HepG2 (cell line): ENCODE measurements around the gene PIK3R3. TPM values are rescaled to one million over a fixed set of nuclear protein-coding genes. Genes with fewer than 3 reads are reported as not detected.

Experiments used
- ATAC-seq: fragments of 200-7000 bp; cut with Tn5 transposase; 3 replicates; pipeline ENCODE4 v1.9.1; 2020; ENCODE audit warnings: mild to moderate bottlenecking, moderate library complexity
- BruUV-seq: library from RNA; stranded (reverse); fragments of 400-500 nt; replicated peaks from 2 replicates; lab custom pipeline; 2021; lab: Mats Ljungman, UMichigan
- CTCF ChIA-PET: fragments of 300-600 bp; formaldehyde crosslinking; extraction: SDS; loops from one replicate; lab custom pipeline; 2021; ENCODE audit warnings: low total read pairs, inconsistent platforms, low intra/inter-chr PET ratio; lab: Yijun Ruan, JAX
- POLR2A ChIA-PET: fragments of 350-600 bp; sonication (Branson Sonifier 250); formaldehyde crosslinking; loops from one replicate; lab custom pipeline; 2020; ENCODE audit warnings: antibody characterized with exemption, inconsistent platforms; lab: Yijun Ruan, JAX
- DNase-seq: peaks from one replicate; pipeline ENCODE4 v3.0.0-alpha.2; 2015; ENCODE audit warnings: low spot score
- FAIRE-seq: peaks from 3 replicates; lab custom pipeline; 2011; peaks lifted over from hg19 to GRCh38; lab: Jason Lieb, UNC
- H2AFZ ChIP-seq: one replicate; pipeline ENCODE4 v1.6.1; 2011; ENCODE audit warnings: low read length, inconsistent platforms
- H3K27ac ChIP-seq: fragments of 300-600 bp; 3 replicates; pipeline ENCODE4 v1.8.0; 2011; ENCODE audit warnings: mixed run types, mild to moderate bottlenecking, mixed read lengths, low read length, inconsistent platforms; ENCODE audit not compliant: insufficient read depth; ENCODE audit errors: extremely low read length
- H3K27me3 ChIP-seq, 2 experiments: fragments of 200-600 bp in 1 of 2; 2 replicates in 1 of 2; 3 replicates in 1 of 2; pipeline versions ENCODE4 v1.6.0 to v1.8.0; 2011; ENCODE audit warnings: low read length in 2 of 2, mild to moderate bottlenecking in 2 of 2, moderate library complexity in 2 of 2, inconsistent platforms in 1 of 2; ENCODE audit not compliant: insufficient read depth in 2 of 2, control insufficient read depth in 1 of 2
- H3K36me3 ChIP-seq, 2 experiments: fragments of 200-600 bp in 1 of 2; replicated peaks in 1 of 2; 2 replicates in 1 of 2; 3 replicates in 1 of 2; pipeline versions ENCODE4 v1.5.1 to v1.8.0; 2011; ENCODE audit warnings: low read length in 2 of 2, inconsistent platforms in 1 of 2; ENCODE audit not compliant: insufficient read depth in 2 of 2, control insufficient read depth in 1 of 2
- H3K4me1 ChIP-seq: 2 replicates; pipeline ENCODE4 v1.5.1; 2012; ENCODE audit warnings: low read length, inconsistent platforms; ENCODE audit not compliant: insufficient read depth
- H3K4me2 ChIP-seq: 2 replicates; pipeline ENCODE4 v1.6.0; 2011; ENCODE audit warnings: low read depth, low read length, inconsistent platforms
- H3K4me3 ChIP-seq, 3 experiments: fragments of 200-600 bp in 1 of 3; sonication (generic), shearing (Covaris generic) in 1 of 3; replicated peaks in 1 of 3; 2 replicates each; pipeline ENCODE4 v1.5.1; 2011 to 2016; ENCODE audit warnings: low read length in 3 of 3, inconsistent platforms in 2 of 3, low read depth in 2 of 3, mild to moderate bottlenecking in 2 of 3, control low read depth in 1 of 3, mixed read lengths in 1 of 3; ENCODE audit not compliant: insufficient read depth in 1 of 3
- H3K79me2 ChIP-seq: one replicate; pipeline ENCODE4 v1.6.1; 2011; ENCODE audit warnings: low read length, inconsistent platforms; ENCODE audit not compliant: insufficient read depth
- H3K9ac ChIP-seq: 2 replicates; pipeline ENCODE4 v1.6.0; 2011; ENCODE audit warnings: mild to moderate bottlenecking, low read depth, low read length, inconsistent platforms; ENCODE audit not compliant: insufficient read depth
- H3K9me3 ChIP-seq: 2 replicates; pipeline ENCODE4 v1.5.1; 2012; ENCODE audit warnings: mild to moderate bottlenecking, low read length
- H4K20me1 ChIP-seq: 2 replicates; pipeline ENCODE4 v1.6.0; 2011; ENCODE audit warnings: inconsistent platforms, mild to moderate bottlenecking, low read length, moderate library complexity; ENCODE audit not compliant: insufficient read depth
- ARNT2 ChIP-seq: sonication (generic); formaldehyde crosslinking; IDR thresholded peaks from 2 replicates; pipeline ENCODE4 v1.8.0; 2022; ENCODE audit warnings: mild to moderate bottlenecking, low read depth, missing genetic modification reagents, moderate library complexity
- CC2D1A ChIP-seq: sonication (generic); formaldehyde crosslinking; IDR thresholded peaks from 2 replicates; pipeline ENCODE4 v1.8.1; 2023; ENCODE audit warnings: mild to moderate bottlenecking, missing genetic modification reagents
- DMTF1 ChIP-seq: sonication (generic); formaldehyde crosslinking; IDR thresholded peaks from 2 replicates; pipeline ENCODE4 v1.4.0; 2020; ENCODE audit warnings: mild to moderate bottlenecking, missing genetic modification reagents
- FOXP1 ChIP-seq, 2 experiments: fragments of 450-650 bp in 1 of 2; IDR thresholded peaks; 2 replicates each; pipeline ENCODE4 v1.6.1; 2017 to 2018; ENCODE audit warnings: antibody characterized with exemption in 1 of 2
- GATAD2A ChIP-seq: IDR thresholded peaks from 2 replicates; pipeline ENCODE4 v1.6.1; 2016
- HNRNPK ChIP-seq: fragments of 200-400 bp; formaldehyde crosslinking; IDR thresholded peaks from 2 replicates; pipeline ENCODE4 v1.6.1; 2018; ENCODE audit warnings: low read length, low read depth, moderate library complexity, mild to moderate bottlenecking; ENCODE audit not compliant: poor library complexity, severe bottlenecking
- KLF11 ChIP-seq: IDR thresholded peaks from 2 replicates; pipeline ENCODE4 v1.6.1; 2016; ENCODE audit warnings: missing compliant biosample characterization
- MAFF ChIP-seq: IDR thresholded peaks from 2 replicates; pipeline ENCODE4 v1.6.1; 2011; ENCODE audit warnings: low read depth, low read length, improper control_type of control experiment
- MAFK ChIP-seq, 2 experiments: IDR thresholded peaks in 1 of 2; conservative IDR thresholded peaks in 1 of 2; 2 replicates each; pipeline ENCODE4 v1.6.1; 2011; ENCODE audit warnings: improper control_type of control experiment in 2 of 2, low read length in 2 of 2
- MEIS1 ChIP-seq: sonication (generic); formaldehyde crosslinking; IDR thresholded peaks from 2 replicates; pipeline ENCODE4 v1.9.0; 2021; ENCODE audit warnings: mild to moderate bottlenecking, missing genetic modification reagents, moderate library complexity, borderline replicate concordance
- RFX3 ChIP-seq: IDR thresholded peaks from 2 replicates; pipeline ENCODE4 v1.6.1; 2016; ENCODE audit warnings: missing biosample characterization, missing genetic modification reagents
- ZBTB42 ChIP-seq: sonication (generic); formaldehyde crosslinking; IDR thresholded peaks from 2 replicates; pipeline ENCODE4 v1.5.0; 2020; ENCODE audit warnings: mild to moderate bottlenecking, missing genetic modification reagents
- ZNF317 ChIP-seq: sonication (generic); formaldehyde crosslinking; IDR thresholded peaks from 2 replicates; pipeline ENCODE4 v1.5.0; 2020; ENCODE audit warnings: mild to moderate bottlenecking, missing genetic modification reagents
- ZNF337 ChIP-seq: sonication (generic); formaldehyde crosslinking; IDR thresholded peaks from 2 replicates; pipeline ENCODE4 v1.5.1; 2020; ENCODE audit warnings: missing genetic modification reagents, low read depth, mild to moderate bottlenecking, borderline replicate concordance
- ZNF598 ChIP-seq: sonication (generic); formaldehyde crosslinking; IDR thresholded peaks from 2 replicates; pipeline ENCODE4 v1.5.1; 2020; ENCODE audit warnings: mild to moderate bottlenecking, missing genetic modification reagents, borderline replicate concordance
- WGBS: methylation state at CpG from one replicate; pipeline ENCODE4 v1.1.6; 2017; ENCODE audit warnings: low lambda C conversion rate; 5-methylcytosine and 5-hydroxymethylcytosine counted together
- in situ Hi-C: cut with HindIII; loops from 2 replicates; pipeline ENCODE4 v1.10.0; 2017; ENCODE audit warnings: low pct_unique_long_range_greater_than_20kb; ENCODE audit not compliant: extremely low pct_ligation_motif_present
- intact Hi-C: fragments of 100-400 bp; cut with micrococcal nuclease; formaldehyde crosslinking; loops from one replicate; pipeline ENCODE4 v1.10.0; 2022; ENCODE audit not compliant: unreplicated experiment
- polyA plus RNA-seq, 8 experiments: library from polyadenylated mRNA; depleted of rRNA in 3 of 8; stranded (reverse) in 7 of 8; unstranded in 1 of 8; fragments of >200 nt; fragmentation: Illumina TruSeq in 4 of 8; extraction: Trizol in 4 of 8; gene quantifications; 2 replicates each; pipeline versions ENCODE4 v1.2.1 to v1.2.3, GENCODE V29; 2011 to 2016; ENCODE audit warnings: low read depth in 4 of 8, missing spikeins in 1 of 8, mixed read lengths in 1 of 8; ENCODE audit not compliant: insufficient read depth in 1 of 8
- total RNA-seq, 5 experiments: library from RNA; depleted of rRNA; stranded (reverse); fragments of >200 nt; fragmentation: Illumina TruSeq; extraction: Trizol; gene quantifications; 2 replicates each; pipeline ENCODE4 v1.2.3, GENCODE V29; 2016; ENCODE audit warnings: low read depth in 1 of 5

Gene PIK3R3
- total and polyA plus RNA-seq, 2 of the 13 experiments (the other 11 are each of a cell fraction or from before 2014, with no cell fraction given), result 0.37 to 6.9 TPM

- in situ Hi-C loops (no loop called here), intact Hi-C loops (no loop called here)
- Histone ChIP-seq H3K27me3 (no peaks in the 10 kb centered on the region), H3K4me2 (no peak overlapping the region), H3K9ac (no peak overlapping the region), H3K79me2 (no peaks in the 10 kb centered on the region), H2AFZ (no peak overlapping the region), H3K27ac (no peak overlapping the region), H3K9me3 (no peaks in the 10 kb centered on the region), H3K4me1 (peaks cover 15% of the 10 kb centered on the region), H4K20me1 (no peaks in the 10 kb centered on the region), H3K36me3 (no peaks in the 10 kb centered on the region), H3K4me3 (no peak overlapping the region)
- FAIRE-seq (no peak), DNase-seq (no peak), ATAC-seq (no peak)
- ChIA-PET CTCF (no interaction called here), POLR2A (no interaction called here)
- peak; percentile 75 to 80 for TF ChIP-seq MAFK (conservative IDR thresholded peaks at IDR 0.05 in 1 of 2, IDR thresholded peaks at IDR 0.05 in 1 of 2; ENCODE audit: low read length in 2 of 2)
- TF ChIP-seq RFX3 (CRISPR knock-in tag), result no peak
- no peak for TF ChIP-seq FOXP1 (IDR thresholded peaks at IDR 0.05)
- no peak for TF ChIP-seq FOXP1 (CRISPR knock-in tag; IDR thresholded peaks at IDR 0.05)
- no peak for TF ChIP-seq ARNT2
- no peak for TF ChIP-seq KLF11 (CRISPR knock-in tag)
- no peak for TF ChIP-seq ZNF598 (CRISPR knock-in tag)
- no peak for TF ChIP-seq ZNF337 (CRISPR knock-in tag)
- TF ChIP-seq ZNF317 (CRISPR knock-in tag), result no peak
- TF ChIP-seq MAFF, result peak; percentile 60
- no peak for TF ChIP-seq CC2D1A
- no peak for TF ChIP-seq HNRNPK
- TF ChIP-seq GATAD2A (CRISPR knock-in tag), result no peak
- no peak for TF ChIP-seq ZBTB42 (CRISPR knock-in tag)
- no peak for TF ChIP-seq MEIS1
- no peak for TF ChIP-seq DMTF1 (CRISPR knock-in tag)
- no TSS peak for BruUV-seq
- 86% methylated on average over 2 of the region's 2 CpGs for WGBS
Observed at GRCh38 chr1:46114925-46115603, 17.4 kb downstream of the PIK3R3 start.
